Adrenal gland (tissue), 5 donors: ENCODE results near the gene SNAP23.
A peak's percentile ranks its signal among the peaks of the same experiment; 100 is the strongest.

Source experiments
- CTCF ChIP-seq, 6 experiments: fragments of 450-650 bp in 4 of 6; fragments of 200-600 bp in 2 of 6; sonication (generic) in 1 of 6; IDR thresholded peaks; 1 replicate in 5 of 6; 2 replicates in 1 of 6; pipeline versions ENCODE4 v1.5.1 to v1.8.0; 2016 to 2021; ENCODE audit warnings: antibody characterized with exemption in 6 of 6, mild to moderate bottlenecking in 2 of 6, moderate library complexity in 1 of 6
- POLR2A ChIP-seq, 2 donors: fragments of 450-650 bp; IDR thresholded peaks; one replicate each; pipeline ENCODE4 v1.6.1; 2017; ENCODE audit warnings: antibody characterized with exemption in 2 of 2, mild to moderate bottlenecking in 2 of 2, moderate library complexity in 1 of 2
- donor health status: DM: no; HTN: no; CAD: no.

DNA sequence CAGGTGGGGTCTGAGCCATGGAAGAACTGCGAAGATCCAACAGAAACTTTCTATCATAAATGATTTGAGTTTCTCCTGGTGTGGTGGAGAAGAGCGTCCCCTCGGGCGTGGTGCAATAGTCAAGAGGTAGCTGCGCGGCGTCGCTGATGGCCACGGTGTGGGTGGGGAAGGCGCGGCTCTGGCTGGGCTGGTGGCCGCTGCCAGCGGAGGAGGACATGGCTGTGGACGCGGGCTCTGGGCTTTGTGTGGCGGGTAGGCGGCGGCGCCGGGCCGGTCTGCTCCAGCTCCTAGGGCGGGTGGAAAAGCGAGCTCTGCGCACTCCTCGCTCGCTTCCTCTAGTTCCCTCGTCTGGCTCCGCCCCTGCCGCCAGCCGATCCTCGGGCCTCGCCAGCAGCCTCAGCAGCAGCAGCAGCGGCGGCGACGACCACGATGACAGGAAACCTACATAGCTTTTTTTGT, 85.9 kb downstream of the SNAP23 start:
- TF ChIP-seq CTCF (IDR thresholded peaks at IDR 0.05) (no peak), POLR2A (IDR thresholded peaks at IDR 0.05) (peak in 1 of 2 donors; percentile 69)
